ENCODE data around the gene CCDC154.

DNA sequence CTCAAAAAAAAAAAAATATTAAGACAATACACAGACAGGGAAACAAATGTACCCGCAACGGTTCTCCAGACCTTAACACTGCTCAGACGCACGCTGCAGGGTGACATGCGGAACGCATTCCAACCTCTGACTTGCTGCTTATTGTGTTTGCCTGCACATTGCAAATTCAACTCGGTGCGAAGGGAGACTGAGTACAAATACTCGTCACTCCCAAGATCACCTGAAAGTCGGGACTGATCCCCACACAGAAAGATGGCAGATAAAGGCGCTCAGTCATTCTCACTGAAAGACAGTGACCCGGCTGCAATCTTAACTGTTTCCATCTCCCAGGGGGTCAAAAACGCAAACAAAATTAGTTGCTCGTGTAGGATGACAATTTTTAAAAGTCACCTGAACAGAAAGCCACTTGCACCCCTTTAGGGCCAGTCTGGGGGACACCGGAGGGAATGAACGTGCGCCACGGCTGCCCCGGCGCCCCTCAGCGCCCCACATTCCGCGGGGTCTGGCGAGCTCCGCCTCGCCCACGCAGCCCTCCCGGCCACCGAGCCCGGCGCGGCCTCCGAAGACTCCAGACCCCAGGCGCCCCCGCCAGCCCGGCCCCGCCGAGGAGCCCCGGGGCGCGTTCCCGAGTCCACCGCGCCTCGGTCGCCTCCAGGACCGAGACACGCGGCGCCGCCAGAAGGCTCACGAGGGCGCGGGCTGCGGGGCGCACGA, 29.9 kb upstream of the CCDC154 start:
- TF ChIP-seq, protein P1, sequence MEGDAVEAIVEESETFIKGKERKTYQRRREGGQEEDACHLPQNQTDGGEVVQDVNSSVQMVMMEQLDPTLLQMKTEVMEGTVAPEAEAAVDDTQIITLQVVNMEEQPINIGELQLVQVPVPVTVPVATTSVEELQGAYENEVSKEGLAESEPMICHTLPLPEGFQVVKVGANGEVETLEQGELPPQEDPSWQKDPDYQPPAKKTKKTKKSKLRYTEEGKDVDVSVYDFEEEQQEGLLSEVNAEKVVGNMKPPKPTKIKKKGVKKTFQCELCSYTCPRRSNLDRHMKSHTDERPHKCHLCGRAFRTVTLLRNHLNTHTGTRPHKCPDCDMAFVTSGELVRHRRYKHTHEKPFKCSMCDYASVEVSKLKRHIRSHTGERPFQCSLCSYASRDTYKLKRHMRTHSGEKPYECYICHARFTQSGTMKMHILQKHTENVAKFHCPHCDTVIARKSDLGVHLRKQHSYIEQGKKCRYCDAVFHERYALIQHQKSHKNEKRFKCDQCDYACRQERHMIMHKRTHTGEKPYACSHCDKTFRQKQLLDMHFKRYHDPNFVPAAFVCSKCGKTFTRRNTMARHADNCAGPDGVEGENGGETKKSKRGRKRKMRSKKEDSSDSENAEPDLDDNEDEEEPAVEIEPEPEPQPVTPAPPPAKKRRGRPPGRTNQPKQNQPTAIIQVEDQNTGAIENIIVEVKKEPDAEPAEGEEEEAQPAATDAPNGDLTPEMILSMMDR (conservative IDR thresholded peaks at IDR 0.05 in 1 of 2, IDR thresholded peaks at IDR 0.05 in 1 of 2; ENCODE audit: extremely low read depth in 1 of 2, insufficient read depth in 1 of 2, low read depth in 1 of 2, low read length in 2 of 2): no peak
- TF ChIP-seq EZH2 (IDR thresholded peaks at IDR 0.05; ENCODE audit: borderline replicate concordance, low read length): no peak
